Measurements from ENCODE around the gene FAM163A. TPM values are rescaled to one million over a fixed set of nuclear protein-coding genes. Genes with fewer than 3 reads are reported as not detected.
"Not testable (repeated sequence)": the region's sequence is repeated elsewhere in the genome, so short reads cannot be mapped to it uniquely, and the experiment has no call there.

Gene FAM163A
- total RNA-seq, 2 experiments from 2014 or later = not detected

- no peak for DNase-seq
- no peak overlapping the region for H3K27ac Mint-ChIP-seq
- no peaks in the 10 kb centered on the region for H3K9me3 Mint-ChIP-seq
- no peaks in the 10 kb centered on the region for H3K36me3 Mint-ChIP-seq (ENCODE audit: low read depth)
- no peaks in the 10 kb centered on the region for H3K4me1 Mint-ChIP-seq
- H3K27me3 Mint-ChIP-seq = peaks cover 8% of the 10 kb centered on the region
- CTCF ChIA-PET = interaction anchor here (1.8 kb wide), 2 partner anchors 25 to 30 kb away, joined by 6 to 10 read pairs; no protein-coding TSS in a partner anchor
- POLR2A ChIA-PET = no interaction called here
- no peak overlapping the region for H3K4me3 Mint-ChIP-seq
Observed at GRCh38 chr1:179785031-179785431, 41.9 kb downstream of the FAM163A start.

GRCh38 chr1:179785728-179786127 is 42.6 kb downstream of the FAM163A start:
- CTCF ChIA-PET = no interaction called here
- no peak for DNase-seq
- no peaks in the 10 kb centered on the region for H3K4me1 Mint-ChIP-seq
- no peak overlapping the region for H3K4me3 Mint-ChIP-seq
- POLR2A ChIA-PET = no interaction called here
- peaks cover 8% of the 10 kb centered on the region for H3K27me3 Mint-ChIP-seq
- H3K36me3 Mint-ChIP-seq (ENCODE audit: low read depth) = no peaks in the 10 kb centered on the region
- no peaks in the 10 kb centered on the region for H3K9me3 Mint-ChIP-seq
- no peak overlapping the region for H3K27ac Mint-ChIP-seq

GRCh38 chr1:179786815-179787685 is 44.0 kb downstream of the FAM163A start:
- Mint-ChIP-seq H3K36me3 (ENCODE audit: low read depth) (no peaks in the 10 kb centered on the region), H3K27me3 (peaks cover 8% of the 10 kb centered on the region), H3K27ac (no peak overlapping the region), H3K4me1 (no peaks in the 10 kb centered on the region), H3K9me3 (no peaks in the 10 kb centered on the region), H3K4me3 (no peak overlapping the region)
- POLR2A ChIA-PET = no interaction called here
- CTCF ChIA-PET = interaction anchor here (2.2 to 2.6 kb wide), 2 partner anchors 22 to 28 kb away, joined by 6 to 17 read pairs; no protein-coding TSS in a partner anchor
- no peak for DNase-seq

- no peak overlapping the region for H3K4me3 Mint-ChIP-seq
- DNase-seq = no peak
- H3K4me1 Mint-ChIP-seq = no peaks in the 10 kb centered on the region
- H3K9me3 Mint-ChIP-seq = no peaks in the 10 kb centered on the region
- no peaks in the 10 kb centered on the region for H3K36me3 Mint-ChIP-seq (ENCODE audit: low read depth)
- H3K27ac Mint-ChIP-seq = no peak overlapping the region
- CTCF ChIA-PET = interaction anchor here (2.2 to 2.6 kb wide), 2 partner anchors 21 to 27 kb away, joined by 6 to 17 read pairs; no protein-coding TSS in a partner anchor
- POLR2A ChIA-PET = no interaction called here
- H3K27me3 Mint-ChIP-seq = peaks cover 8% of the 10 kb centered on the region
Observed at GRCh38 chr1:179788259-179788658, 45.2 kb downstream of the FAM163A start.

GRCh38 chr1:179793281-179793680 is 50.2 kb downstream of the FAM163A start:
- CTCF ChIA-PET = interaction anchor here (3.9 kb wide), 1 partner anchor 16 kb away, joined by 15 read pairs; no protein-coding TSS in a partner anchor
- H3K27me3 Mint-ChIP-seq = peaks cover under 1% of the 10 kb centered on the region
- POLR2A ChIA-PET = no interaction called here
- H3K36me3 Mint-ChIP-seq (ENCODE audit: low read depth) = no peaks in the 10 kb centered on the region
- no peak for DNase-seq
- H3K27ac Mint-ChIP-seq = no peak overlapping the region
- no peak overlapping the region for H3K4me3 Mint-ChIP-seq
- no peaks in the 10 kb centered on the region for H3K4me1 Mint-ChIP-seq
- no peaks in the 10 kb centered on the region for H3K9me3 Mint-ChIP-seq

GRCh38 chr1:179794146-179794545 is 51.1 kb downstream of the FAM163A start:
- no peak overlapping the region for H3K27ac Mint-ChIP-seq
- H3K27me3 Mint-ChIP-seq = no peaks in the 10 kb centered on the region
- H3K4me1 Mint-ChIP-seq = no peaks in the 10 kb centered on the region
- no peak overlapping the region for H3K4me3 Mint-ChIP-seq
- H3K36me3 Mint-ChIP-seq (ENCODE audit: low read depth) = no peaks in the 10 kb centered on the region
- H3K9me3 Mint-ChIP-seq = no peaks in the 10 kb centered on the region
- no peak for DNase-seq
- ChIA-PET POLR2A (no interaction called here), CTCF (interaction anchor here (3.9 kb wide), 1 partner anchor 15 kb away, joined by 15 read pairs; no protein-coding TSS in a partner anchor)

GRCh38 chr1:179794669-179795068 is 51.6 kb downstream of the FAM163A start:
- Mint-ChIP-seq H3K27ac (no peak overlapping the region), H3K36me3 (ENCODE audit: low read depth) (no peaks in the 10 kb centered on the region), H3K4me1 (no peaks in the 10 kb centered on the region), H3K4me3 (no peak overlapping the region), H3K9me3 (no peaks in the 10 kb centered on the region), H3K27me3 (no peaks in the 10 kb centered on the region)
- no peak for DNase-seq
- POLR2A ChIA-PET = no interaction called here
- CTCF ChIA-PET = no interaction called here

- Mint-ChIP-seq H3K27ac (no peak overlapping the region), H3K27me3 (peaks cover 2% of the 10 kb centered on the region), H3K9me3 (no peaks in the 10 kb centered on the region), H3K36me3 (ENCODE audit: low read depth) (no peaks in the 10 kb centered on the region), H3K4me1 (no peaks in the 10 kb centered on the region), H3K4me3 (no peak overlapping the region)
- ChIA-PET POLR2A (no interaction called here), CTCF (interaction anchor here (0.8 to 3.1 kb wide), 3 partner anchors 11 to 381 kb away, joined by 3 to 20 read pairs (median 6); no protein-coding TSS in a partner anchor)
- no peak for DNase-seq
Observed at GRCh38 chr1:179798213-179798863, 55.2 kb downstream of the FAM163A start.

- no peaks in the 10 kb centered on the region for H3K9me3 Mint-ChIP-seq
- H3K27me3 Mint-ChIP-seq = peaks cover 2% of the 10 kb centered on the region
- no peak overlapping the region for H3K4me3 Mint-ChIP-seq
- ChIA-PET CTCF (interaction anchor here (0.8 to 3.1 kb wide), 4 partner anchors 11 to 380 kb away, joined by 3 to 20 read pairs (median 6); no protein-coding TSS in a partner anchor), POLR2A (no interaction called here)
- H3K36me3 Mint-ChIP-seq (ENCODE audit: low read depth) = no peaks in the 10 kb centered on the region
- no peaks in the 10 kb centered on the region for H3K4me1 Mint-ChIP-seq
- H3K27ac Mint-ChIP-seq = no peak overlapping the region
- DNase-seq = no peak
Observed at GRCh38 chr1:179798864-179799516, 55.9 kb downstream of the FAM163A start.

GRCh38 chr1:179800481-179800880 is 57.4 kb downstream of the FAM163A start:
- no peaks in the 10 kb centered on the region for H3K4me1 Mint-ChIP-seq
- no peak overlapping the region for H3K4me3 Mint-ChIP-seq
- no peaks in the 10 kb centered on the region for H3K9me3 Mint-ChIP-seq
- H3K36me3 Mint-ChIP-seq (ENCODE audit: low read depth) = no peaks in the 10 kb centered on the region
- ChIA-PET CTCF (interaction anchor here (1.1 to 2.0 kb wide), 3 partner anchors 9 to 14 kb away, joined by 6 to 9 read pairs (median 6); no protein-coding TSS in a partner anchor), POLR2A (no interaction called here)
- H3K27me3 Mint-ChIP-seq = peaks cover 2% of the 10 kb centered on the region
- DNase-seq = no peak
- H3K27ac Mint-ChIP-seq = no peak overlapping the region

- no peaks in the 10 kb centered on the region for H3K9me3 Mint-ChIP-seq
- H3K4me3 Mint-ChIP-seq = no peak overlapping the region
- no peak for DNase-seq
- H3K4me1 Mint-ChIP-seq = no peaks in the 10 kb centered on the region
- H3K27ac Mint-ChIP-seq = no peak overlapping the region
- CTCF ChIA-PET = no interaction called here
- POLR2A ChIA-PET = no interaction called here
- H3K36me3 Mint-ChIP-seq (ENCODE audit: low read depth) = no peaks in the 10 kb centered on the region
- H3K27me3 Mint-ChIP-seq = peaks cover 2% of the 10 kb centered on the region
Observed at GRCh38 chr1:179803104-179803503, 60.0 kb downstream of the FAM163A start.

GRCh38 chr1:179803918-179804317 is 60.8 kb downstream of the FAM163A start:
- POLR2A ChIA-PET = no interaction called here
- H3K4me3 Mint-ChIP-seq = no peak overlapping the region
- H3K9me3 Mint-ChIP-seq = no peaks in the 10 kb centered on the region
- H3K27ac Mint-ChIP-seq = no peak overlapping the region
- no peak for DNase-seq
- H3K36me3 Mint-ChIP-seq (ENCODE audit: low read depth) = no peaks in the 10 kb centered on the region
- H3K4me1 Mint-ChIP-seq = no peaks in the 10 kb centered on the region
- CTCF ChIA-PET = interaction anchor here (3.3 kb wide), 1 partner anchor 10 kb away, joined by 20 read pairs; no protein-coding TSS in a partner anchor
- H3K27me3 Mint-ChIP-seq = peaks cover 2% of the 10 kb centered on the region

GRCh38 chr1:179804417-179804816 is 61.3 kb downstream of the FAM163A start:
- DNase-seq; H3K27me3 Mint-ChIP-seq; H3K36me3 Mint-ChIP-seq (ENCODE audit: low read depth); POLR2A ChIA-PET; H3K4me1 Mint-ChIP-seq; H3K27ac Mint-ChIP-seq; H3K9me3 Mint-ChIP-seq; H3K4me3 Mint-ChIP-seq: not testable (repeated sequence)
- CTCF ChIA-PET = interaction anchor here (3.3 kb wide), 1 partner anchor 10 kb away, joined by 20 read pairs; no protein-coding TSS in a partner anchor
